ENCODE measurements around the gene SMIM24. TPM values are rescaled to one million over a fixed set of nuclear protein-coding genes. Genes with fewer than 3 reads are reported as not detected.

The SMIM24 gene
- total and polyA plus RNA-seq, 11 donors, result 0.15 TPM; not detected in 10

GRCh38 chr19:3514930-3515329 is 34.6 kb upstream of the SMIM24 start:
- peaks cover 0 to 50% (median 11%) of the 10 kb centered on the region in 12 donors for H3K4me1 ChIP-seq
- 87 to 91% (median 89%) methylated on average over 10 to 12 of the region's 12 CpGs for WGBS, 4 donors
- no peak for TF ChIP-seq POLR2A (IDR thresholded peaks at IDR 0.05)
- no peak for TF ChIP-seq CTCF (IDR thresholded peaks at IDR 0.05)

GRCh38 chr19:3513229-3514140 is 33.2 kb upstream of the SMIM24 start:
- H3K27ac ChIP-seq, result no peak overlapping the region
- TF ChIP-seq CTCF (IDR thresholded peaks at IDR 0.05) (no peak), POLR2A (IDR thresholded peaks at IDR 0.05) (no peak)
- ATAC-seq, result peak in 2 of 4 donors; percentile 13 to 46
- 75 to 86% (median 81%) methylated on average over 15 to 23 of the region's 23 CpGs for WGBS, 4 donors
- no peaks in the 10 kb centered on the region for H3K9me3 ChIP-seq
- no peak overlapping the region for H3K4me3 ChIP-seq
- no peaks in the 10 kb centered on the region for H3K27me3 ChIP-seq
- peak in 2 of 5 donors; percentile 49 to 70 for DNase-seq
- peaks cover 0 to 54% (median 14%) of the 10 kb centered on the region in 12 donors for H3K4me1 ChIP-seq
- H3K36me3 ChIP-seq, result peaks cover 0 to 24% (median 2%) of the 10 kb centered on the region in 9 donors
- intact Hi-C loops (cut with DNase I), result no loop called here

More at GRCh38 chr19:3514930-3515329, 34.6 kb upstream of the SMIM24 start:
- Histone ChIP-seq H3K27me3 (no peaks in the 10 kb centered on the region), H3K36me3 (peaks cover 0 to 25% (median 5%) of the 10 kb centered on the region in 9 donors), H3K27ac (no peak overlapping the region), H3K9me3 (no peaks in the 10 kb centered on the region), H3K4me3 (no peak overlapping the region)
- no peak for ATAC-seq
- intact Hi-C loops (cut with DNase I), result no loop called here
- DNase-seq, result no peak

- 79 to 85% (median 82%) methylated on average over 12 to 17 of the region's 17 CpGs for WGBS, 4 donors
- intact Hi-C loops (cut with DNase I), result no loop called here
These were observed 32.4 kb upstream of the SMIM24 start for GRCh38 chr19:3512562-3513228.

GRCh38 chr19:3511506-3512251 is 31.4 kb upstream of the SMIM24 start:
- H3K36me3 ChIP-seq, result peaks cover 0 to 24% (median 2%) of the 10 kb centered on the region in 9 donors
- peaks cover 0 to 68% (median 23%) of the 10 kb centered on the region in 12 donors for H3K4me1 ChIP-seq
- DNase-seq, result no peak
- 79 to 87% (median 82%) methylated on average over 24 to 26 of the region's 26 CpGs for WGBS, 4 donors
- H3K27me3 ChIP-seq, result no peaks in the 10 kb centered on the region
- ATAC-seq, result no peak
- TF ChIP-seq POLR2A (IDR thresholded peaks at IDR 0.05) (no peak), CTCF (IDR thresholded peaks at IDR 0.05) (no peak)
- no peak overlapping the region for H3K27ac ChIP-seq
- no peak overlapping the region for H3K4me3 ChIP-seq
- intact Hi-C loops (cut with DNase I), result no loop called here
- H3K9me3 ChIP-seq, result no peaks in the 10 kb centered on the region

More at GRCh38 chr19:3512562-3513228, 32.4 kb upstream of the SMIM24 start:
- H3K9me3 ChIP-seq, result no peaks in the 10 kb centered on the region
- peaks cover 0 to 60% (median 17%) of the 10 kb centered on the region in 12 donors for H3K4me1 ChIP-seq
- H3K27me3 ChIP-seq, result no peaks in the 10 kb centered on the region
- H3K36me3 ChIP-seq, result peaks cover 0 to 24% (median 2%) of the 10 kb centered on the region in 9 donors
- TF ChIP-seq POLR2A (IDR thresholded peaks at IDR 0.05), result no peak
- no peak overlapping the region for H3K4me3 ChIP-seq
- DNase-seq, result no peak
- no peak overlapping the region for H3K27ac ChIP-seq
- peak in 3 of 4 donors; percentile 9 to 40 (median 16) for ATAC-seq

Data from heart left ventricle (tissue), 16 donors.